GM21717 (cell line): Measurements from ENCODE around the gene AKT1S1.

ENCODE experiments used
- ATAC-seq: cut with Tn5 transposase; IDR thresholded peaks from one replicate; pipeline ENCODE4 v1.9.1; 2021; ENCODE audit warnings: mild to moderate bottlenecking, moderate library complexity; ENCODE audit not compliant: unreplicated experiment

AKT1S1 gene

DNA sequence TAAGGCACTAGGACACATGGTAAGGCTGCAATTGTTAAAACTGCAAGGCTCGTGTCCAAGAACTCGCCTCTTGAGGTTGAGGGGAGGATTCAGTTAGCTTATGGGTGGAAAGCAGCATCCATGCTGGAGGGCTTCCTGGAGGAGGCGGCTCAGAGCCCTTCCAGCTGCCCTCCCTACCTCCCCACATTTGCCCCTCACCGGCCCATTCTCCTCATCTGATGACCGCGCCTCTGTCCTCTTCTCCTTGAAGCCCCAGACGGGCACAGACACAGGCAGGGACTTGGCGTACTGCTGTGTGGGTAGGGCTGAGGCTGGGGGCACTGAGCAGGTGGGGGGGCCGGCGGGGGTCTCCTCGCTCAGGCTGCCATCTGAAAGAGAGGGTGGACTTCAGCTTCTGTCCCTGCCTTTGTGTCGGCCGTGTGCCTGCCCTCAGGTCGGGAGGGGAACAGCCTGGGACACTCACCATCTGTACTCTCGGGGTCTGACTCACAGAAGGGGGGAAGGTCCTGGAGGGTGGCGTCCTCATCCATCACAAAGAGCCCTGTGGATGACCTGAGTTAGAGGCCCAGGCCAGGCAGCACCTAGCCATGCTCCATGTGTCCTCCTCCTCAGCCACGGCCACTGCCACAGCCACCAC, 5.7 kb downstream of the AKT1S1 start:
- no peak for ATAC-seq

DNA sequence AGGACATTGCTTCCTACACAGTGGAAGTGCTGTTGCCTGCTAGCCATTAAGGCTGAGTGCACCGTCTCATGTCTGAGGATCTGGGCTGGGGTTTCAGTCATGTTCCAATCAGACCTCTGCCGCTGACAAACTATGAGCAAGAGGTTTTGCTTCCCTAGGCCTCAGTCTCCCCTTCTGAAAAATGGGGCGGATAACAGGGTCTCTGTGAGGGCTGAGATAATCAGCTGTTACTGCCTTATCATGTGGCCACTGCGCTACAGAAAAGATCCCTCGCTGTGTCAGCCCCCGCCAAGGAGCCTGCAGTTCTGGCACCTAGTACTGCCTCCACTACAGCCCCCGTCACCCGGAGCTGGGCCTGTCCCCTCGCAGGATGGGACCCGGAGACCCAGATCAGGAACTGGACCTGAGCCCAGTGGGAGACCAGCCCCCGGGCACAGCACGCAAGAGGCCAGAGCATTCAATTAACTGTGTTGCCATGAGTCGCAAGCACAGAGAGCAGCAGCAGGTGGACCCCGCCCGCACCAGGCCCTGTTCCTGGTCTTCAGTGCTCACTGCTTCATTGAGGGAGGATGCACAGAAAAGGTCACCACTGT, 6.8 kb downstream of the AKT1S1 start:
- ATAC-seq: no peak

DNA sequence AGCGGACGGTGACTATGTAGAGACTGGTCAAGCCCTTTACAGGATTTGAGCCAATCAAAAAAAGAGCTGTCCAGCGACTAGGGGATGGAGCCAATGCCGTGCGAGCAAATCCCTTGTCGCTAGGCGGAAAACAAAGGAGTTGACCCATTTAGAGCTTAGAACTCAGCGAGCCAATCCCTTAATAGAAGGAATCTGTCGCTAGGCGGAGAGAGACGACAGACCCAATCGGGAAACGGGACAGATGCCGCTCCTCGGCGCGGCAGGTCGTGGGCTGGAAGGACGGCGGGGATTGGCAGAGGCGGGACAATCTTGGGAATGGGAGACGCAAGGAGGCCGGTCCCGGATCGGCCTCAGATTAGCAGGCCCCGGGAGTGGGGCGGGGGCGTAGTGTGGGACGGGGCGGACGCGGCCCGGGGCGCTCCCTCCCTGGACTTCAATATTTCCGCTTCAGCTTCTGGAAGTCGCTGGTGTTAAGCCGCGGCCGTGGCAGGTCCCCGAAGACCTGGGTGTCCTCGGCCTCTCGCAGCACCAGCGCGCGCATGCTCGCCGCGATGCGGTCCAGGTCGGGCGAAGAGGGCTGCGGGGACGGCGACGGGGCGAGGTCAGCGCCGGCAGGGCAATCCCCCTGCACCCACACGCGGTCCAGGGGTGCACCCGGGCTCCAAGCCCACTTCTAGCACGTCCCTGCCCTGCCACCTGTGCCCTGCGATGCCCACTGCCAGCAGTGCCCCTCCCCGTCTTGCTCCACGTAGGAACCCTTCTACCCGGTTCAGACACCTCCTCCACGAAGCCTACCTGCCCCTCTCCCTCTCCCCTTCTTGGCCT, 7.5 kb downstream of the AKT1S1 start:
- ATAC-seq: peak; percentile 60

DNA sequence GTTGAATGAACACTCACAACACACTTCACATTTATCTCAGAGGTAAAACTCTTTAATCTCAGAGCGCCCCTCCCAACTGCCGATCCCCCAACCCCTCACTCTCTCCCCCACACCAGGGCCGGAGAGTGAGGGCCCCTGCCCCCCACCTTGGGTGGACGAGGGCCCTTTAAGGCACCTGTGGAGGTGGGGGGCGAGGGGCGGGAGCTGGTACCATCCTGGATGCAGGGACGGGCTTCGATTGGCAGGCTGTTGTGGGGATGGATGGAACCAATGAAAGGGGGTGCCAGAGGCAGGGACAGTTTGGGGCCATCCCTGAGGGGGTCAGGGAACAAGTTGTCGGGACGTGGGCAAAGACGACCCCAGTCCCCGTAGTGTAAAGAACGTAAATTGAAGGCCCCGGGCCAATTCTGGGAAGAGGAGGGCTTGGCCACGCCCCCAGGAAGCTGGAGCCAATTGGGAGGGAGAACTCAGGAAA, 8.1 kb downstream of the AKT1S1 start:
- ATAC-seq: peak; percentile 5

DNA sequence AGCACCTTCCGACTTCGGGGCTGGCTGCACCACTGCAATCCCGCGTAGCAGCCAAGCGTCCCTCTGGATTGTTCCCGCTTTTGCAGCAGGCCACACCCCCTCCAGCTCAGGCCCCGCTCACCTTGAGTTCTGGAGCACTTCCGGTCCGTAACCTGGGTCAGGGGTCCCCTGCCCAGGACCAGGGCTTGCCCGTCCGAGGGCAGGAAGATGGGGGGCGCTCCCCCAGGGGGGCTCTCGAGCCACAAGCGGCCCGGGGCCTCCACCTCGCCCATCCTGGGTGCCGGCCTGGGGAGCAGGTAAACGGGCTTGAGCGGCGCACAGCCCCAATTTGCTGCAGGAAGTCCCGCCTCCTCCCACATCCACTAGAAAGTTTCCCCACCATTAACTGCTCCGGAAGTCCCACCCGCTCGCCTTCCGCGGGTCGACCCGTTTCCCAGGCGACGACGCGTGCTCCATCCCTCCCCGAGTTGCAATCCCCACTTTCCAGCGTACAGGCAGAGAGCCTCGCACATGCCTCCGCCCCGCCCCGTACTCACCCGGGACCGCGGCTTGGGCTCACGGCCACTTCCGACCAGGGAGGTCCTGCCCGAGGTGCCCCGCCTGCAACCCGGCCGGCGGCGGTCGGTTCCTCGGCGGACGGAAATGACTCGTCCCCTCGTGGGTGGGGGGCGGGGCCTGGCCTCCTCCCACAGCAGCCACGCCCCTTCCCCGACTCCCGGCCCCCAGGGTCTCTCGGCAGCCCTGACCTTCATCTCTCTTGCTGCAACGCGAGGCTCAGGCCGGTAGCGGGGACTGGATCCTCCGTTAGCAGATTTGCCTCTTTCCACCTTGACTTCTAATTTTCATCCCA, 10.0 kb downstream of the AKT1S1 start, which contains the start of gene PNKP:
Gene PNKP, minus strand, starts transcription at position 644 of the 850 bp plus-strand sequence. Its CDS starts 372 bp downstream, at position 272.
- ATAC-seq: peak; percentile 25

DNA sequence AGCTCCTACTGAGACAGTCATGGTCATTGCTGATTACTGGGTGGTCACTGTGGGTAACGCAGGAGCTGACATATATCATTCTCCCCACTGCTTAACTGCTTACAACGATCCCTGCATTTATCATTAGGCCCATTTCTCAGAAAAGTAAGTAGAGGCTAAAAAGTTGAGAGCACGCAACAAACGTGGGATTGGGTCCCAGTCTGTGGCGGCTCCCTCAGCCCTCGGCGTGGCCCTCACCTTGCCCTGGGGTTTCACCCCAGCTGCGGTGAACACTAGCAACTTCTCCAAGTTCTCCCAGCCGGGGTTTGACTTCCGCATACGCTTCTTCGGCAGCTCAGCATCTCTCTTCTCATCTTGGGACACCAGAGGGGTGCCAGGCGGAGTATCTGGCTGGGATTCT, 12.3 kb downstream of the AKT1S1 start:
- no peak for ATAC-seq

DNA sequence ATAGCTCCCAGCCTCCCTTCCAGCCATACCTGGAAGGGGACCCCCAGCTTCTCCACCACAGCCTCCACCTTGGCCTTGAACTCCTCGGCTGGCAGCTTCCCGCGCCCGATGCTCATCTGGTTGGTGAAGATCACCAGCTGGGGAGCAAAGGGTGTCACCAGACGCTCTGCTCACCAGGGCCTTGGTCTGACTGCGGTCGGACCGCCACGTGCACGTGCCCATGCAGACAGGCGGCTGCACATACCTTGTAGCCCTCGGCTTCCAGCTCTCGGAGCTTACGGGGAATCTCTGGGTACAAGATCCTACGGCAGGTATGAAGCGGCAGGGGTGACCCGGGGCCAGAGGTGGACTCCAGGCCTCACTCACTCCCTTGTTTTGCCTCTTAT, 13.2 kb downstream of the AKT1S1 start:
- no peak for ATAC-seq

DNA sequence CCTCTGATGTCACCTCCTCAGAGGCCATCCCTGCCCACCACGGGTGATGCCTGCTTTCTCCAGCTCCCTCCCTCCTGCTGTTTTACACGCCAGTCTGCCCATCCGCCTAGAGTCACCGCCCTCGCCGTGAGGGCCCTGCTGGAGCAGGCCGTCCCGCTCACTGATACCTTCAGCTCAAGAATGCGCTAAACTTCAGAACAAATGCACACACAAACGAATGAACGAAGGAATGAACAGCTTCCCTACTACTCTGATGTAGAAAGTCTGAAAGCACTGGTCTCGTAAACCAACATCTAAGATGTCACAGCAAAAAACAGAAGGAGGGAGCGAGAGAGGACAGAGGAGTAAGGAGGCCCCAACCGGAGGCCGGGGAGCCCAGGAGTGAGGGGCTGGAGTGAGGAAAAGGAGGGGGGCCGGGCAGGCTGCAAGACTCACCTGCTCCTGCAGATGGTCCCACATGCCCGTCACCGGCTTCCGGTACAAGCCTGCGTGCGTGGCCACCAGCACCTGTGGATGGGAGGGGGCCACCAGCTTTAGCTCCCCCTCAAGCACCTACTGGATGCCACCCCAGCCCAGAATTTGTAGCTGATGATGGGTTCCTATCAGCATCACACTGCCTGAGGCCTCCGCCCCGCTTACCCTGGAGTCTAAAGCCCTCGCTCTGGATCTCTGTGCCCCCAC, 13.8 kb downstream of the AKT1S1 start:
- ATAC-seq: no peak

DNA sequence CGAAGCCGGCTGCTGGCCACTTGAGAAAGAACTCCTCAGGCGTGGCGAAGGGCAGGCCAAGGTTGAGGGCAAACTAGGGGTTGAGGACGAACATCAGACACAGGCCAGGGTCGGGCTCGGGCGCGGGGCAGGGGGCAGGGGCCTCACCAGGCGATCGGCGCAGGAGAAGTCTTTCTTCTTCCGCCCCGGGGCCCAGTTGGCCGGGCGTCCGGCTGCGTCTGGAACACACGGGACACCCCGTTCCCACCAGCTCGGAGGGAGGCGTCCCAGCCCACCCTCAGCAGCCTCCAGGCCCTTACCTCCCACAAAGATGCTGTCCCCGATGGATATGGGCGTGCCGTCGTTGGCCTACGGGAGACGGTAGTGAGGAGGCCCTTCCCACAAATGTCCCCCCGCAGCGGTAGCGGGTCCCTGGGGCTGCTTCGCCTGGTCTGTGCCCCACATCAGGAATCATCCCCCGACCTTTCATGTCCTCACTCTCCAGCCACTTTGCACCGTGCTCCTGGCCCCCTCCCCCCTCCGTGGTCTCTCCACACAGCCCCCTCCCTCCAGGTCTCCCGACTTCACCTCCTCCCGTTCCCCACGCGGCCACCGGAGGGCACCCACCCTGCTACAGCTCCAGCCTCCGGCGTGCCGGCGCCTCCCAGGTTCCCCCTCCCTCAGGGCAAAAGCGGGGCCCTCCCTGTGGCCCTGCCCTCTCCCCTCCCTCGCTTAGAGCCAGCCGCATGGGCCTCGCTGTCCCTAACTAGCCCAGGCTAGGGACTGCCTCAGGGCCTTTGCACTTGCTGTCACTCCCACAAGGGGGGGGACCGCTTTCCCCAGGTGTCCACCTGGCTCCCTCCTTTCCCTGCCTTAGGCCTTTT, 14.5 kb downstream of the AKT1S1 start:
- no peak for ATAC-seq

DNA sequence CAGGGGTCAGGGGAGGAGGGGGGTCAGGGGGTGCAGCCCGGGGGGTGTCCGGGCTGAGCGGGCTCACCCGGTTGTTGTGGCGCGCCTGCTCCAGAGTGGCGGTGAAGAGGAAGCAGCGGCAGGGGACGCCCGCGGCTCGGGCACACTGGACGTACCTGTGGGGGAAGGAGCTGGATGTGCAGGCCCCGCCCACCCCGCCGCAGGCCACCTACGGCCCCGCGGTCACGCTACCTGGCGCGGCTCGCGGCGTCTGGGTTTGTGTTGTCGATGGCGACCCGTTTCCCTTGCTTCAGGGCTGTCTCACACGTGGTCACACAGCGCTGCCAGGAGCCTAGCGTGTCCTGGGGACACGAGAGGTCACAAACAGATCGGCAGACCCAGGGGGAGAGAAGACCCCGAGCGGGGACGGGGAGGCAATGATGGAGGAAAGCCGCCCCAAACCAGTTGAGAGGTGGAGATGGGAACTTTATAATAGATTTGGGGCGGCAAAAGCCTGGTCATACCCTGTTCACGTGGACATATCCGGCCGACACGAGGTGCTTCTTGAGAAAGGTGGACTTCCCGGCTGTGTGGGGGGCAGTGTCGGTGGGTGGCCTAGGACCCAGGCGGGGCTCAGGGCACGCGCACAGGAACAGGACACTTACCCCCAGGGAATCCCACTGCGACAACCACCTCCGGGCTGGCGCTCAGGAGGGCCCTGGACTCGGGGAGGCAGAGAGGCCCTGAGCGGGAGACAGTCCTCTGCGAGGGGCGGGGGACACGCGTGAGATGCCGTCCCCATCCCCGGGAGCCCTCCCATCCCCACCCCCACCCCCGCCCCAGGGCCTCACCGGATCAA, 15.4 kb downstream of the AKT1S1 start:
- no peak for ATAC-seq

DNA sequence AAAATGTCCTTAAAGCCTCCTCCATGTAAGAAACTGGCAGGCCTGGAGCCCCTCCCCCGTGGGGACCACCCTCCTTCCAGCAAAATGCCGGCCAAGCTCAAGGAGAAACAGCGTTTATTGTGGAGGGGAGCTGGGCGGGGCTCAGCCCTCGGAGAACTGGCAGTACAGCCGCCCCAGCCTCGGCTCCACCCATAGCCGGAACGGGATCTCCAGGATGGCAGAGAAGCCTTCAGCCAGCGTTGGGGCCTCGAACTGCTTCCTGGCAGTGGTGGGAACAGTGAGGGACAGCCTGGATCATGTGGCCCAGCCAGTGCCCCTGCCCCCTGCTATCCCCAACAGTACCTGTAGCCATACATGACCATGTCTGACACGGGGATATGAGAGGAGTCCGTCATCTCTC, 16.0 kb downstream of the AKT1S1 start:
- ATAC-seq: no peak

DNA sequence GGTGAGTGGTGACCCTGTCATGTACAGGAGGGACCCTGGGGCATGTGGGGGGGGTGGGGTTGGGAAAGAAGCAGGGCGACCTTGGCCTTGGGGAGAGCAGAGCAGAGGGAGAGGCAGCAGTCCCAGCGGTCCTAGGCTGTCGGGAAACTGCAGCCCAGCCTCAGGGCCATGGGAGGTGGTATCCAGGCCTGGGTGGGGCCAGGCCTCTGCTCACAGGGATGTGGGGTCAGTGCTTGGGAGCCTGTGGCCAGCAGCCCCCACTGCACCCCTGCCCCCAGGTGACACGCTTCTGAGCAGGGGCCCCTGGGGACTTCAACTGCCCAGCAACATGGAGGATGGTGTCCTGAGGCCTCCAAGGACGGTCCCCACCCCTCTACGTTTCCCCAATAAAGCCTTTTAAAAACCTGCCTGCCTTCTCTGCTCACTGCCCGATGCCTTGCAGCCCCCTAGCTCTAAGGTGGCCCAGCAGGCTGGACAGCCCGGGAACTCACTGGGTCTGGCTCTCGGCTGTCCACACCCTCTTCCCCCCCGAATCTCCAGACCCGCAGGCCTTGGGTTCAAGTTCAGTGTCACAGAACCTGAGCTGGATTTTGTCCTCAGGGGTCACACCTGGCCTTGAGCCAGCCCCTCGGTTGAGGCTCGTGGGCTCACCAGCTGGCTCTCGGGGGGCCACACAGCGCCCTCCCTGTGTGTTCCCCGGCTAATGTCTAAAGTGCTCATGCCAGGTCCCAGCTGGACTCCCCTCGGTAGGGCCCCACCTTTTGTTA, 16.6 kb downstream of the AKT1S1 start:
- no peak for ATAC-seq

DNA sequence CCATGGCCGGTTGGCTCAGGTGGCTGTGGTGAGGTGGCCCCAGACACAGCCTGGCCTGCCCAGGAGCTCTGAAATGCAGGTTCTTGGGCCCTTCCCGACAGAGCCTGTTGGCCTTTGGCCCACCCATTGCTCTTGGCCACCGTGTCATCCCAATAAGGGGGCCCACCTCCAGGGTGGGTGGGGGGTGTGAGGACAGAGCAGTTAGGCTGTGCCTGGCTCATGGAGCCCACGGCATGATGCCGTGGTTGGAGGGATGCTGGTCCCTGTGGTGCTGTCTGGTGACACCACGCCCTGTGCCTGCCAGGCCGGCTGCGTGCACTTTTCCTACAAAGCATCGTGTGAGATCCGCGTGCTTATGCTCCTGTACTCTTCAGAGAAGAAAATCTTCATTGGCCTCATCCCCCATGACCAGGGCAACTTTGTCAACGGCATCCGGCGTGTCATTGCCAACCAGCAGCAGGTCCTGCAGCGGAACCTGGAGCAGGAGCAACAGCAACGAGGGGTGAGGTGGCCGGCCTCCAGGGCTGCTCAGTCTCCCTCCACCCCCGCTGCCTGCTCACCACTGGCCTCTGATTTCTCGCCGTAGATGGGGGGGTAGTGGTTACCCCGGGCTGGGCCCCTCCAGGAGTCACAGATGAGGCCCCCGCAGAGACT, 17.3 kb downstream of the AKT1S1 start:
- no peak for ATAC-seq

DNA sequence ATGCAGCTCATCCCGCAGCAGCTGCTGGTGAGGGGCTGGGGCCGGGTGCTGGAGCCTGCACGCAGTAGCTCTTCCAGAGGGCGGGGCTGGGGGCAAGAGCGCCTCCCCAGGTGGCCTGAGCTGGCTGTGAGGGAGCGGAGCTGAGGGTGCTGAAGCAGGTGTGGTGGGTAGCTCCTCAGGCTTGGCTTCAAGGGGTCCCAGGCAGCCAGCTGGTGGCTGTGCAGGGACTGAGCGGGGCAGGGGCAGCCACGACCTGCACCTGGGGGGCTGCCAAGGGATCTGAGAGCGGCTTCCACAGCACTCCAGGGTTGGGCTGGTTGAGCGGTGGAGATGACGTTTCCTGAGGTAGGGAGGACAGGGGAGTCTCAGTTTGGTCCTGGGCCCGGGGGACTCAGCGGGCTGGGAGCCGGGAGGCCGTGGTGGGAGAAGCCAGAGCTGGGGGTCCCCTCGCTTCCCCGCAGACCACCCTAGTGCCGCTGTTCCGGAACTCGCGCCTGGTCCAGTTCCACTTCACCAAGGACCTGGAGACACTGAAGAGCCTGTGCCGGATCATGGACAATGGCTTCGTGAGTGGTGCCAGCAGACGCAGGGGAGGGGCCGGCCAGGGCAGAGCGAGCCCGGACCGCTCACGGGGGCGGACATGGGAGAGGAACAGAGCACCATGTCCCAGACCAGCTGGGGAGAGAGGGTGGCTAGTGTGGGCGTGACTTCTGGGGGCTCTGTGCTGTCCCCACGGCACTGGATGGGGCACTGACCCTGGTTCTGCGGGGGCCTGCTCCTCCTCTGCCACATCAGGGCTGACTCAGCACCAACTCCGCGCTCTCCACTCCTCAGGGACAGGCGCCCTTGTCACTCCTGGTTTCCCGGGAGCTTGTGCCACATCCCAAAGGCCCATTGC, 18.8 kb downstream of the AKT1S1 start:
- ATAC-seq: no peak

DNA sequence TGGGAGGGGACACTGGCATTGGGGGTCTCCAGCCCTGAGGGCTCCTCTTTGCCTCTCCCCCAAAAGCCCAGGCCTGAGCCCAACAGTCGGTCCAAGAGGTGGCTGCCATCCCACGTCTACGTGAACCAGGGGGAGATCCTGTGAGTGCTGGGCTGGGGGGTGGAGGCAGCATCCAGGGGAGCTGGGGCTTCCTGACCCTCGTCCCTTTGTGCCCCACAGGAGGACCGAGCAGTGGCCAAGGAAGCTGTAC, 19.4 kb downstream of the AKT1S1 start:
- ATAC-seq: no peak

DNA sequence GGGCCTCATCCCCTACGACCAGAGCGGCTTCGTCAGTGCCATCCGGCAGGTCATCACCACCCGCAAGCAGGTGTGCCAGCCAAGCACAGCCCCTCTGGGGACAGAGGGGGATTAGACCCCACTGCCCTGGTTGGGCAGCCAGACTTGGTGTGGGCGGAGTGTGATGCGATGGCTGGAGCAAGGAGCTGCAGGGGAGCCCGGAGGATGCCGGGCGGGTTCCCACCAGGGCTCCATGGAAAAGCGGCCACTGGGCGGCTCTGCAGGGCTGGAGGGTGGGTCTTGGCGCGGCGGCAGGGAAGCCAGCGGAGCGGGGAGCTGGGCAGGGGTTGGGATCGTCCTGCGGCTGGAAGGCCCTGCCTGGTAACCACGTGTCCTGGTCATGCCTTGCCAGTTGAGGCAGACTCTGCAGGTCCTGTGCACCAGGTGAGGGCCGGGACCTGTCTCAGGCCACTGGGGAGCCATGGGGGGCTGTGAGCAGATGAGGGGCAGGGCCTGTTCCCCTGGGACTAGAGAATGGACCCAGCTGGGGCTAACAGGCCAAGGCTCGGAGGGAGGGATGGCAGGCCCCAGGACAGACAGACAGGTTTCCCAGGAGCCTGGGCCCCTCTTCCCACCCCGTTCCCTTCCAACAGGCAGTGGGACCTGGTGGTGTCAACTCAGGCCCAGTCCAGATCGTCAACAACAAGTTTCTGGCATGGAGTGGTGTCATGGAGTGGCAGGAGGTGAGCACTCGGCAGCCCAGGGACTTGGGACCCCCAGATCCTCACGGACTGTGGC, 19.9 kb downstream of the AKT1S1 start:
- no peak for ATAC-seq
